ENCODE results near the gene KRT34.
"Not testable (repeated sequence)": the region's sequence is repeated elsewhere in the genome, so short reads cannot be mapped to it uniquely, and the experiment has no call there.

DNA sequence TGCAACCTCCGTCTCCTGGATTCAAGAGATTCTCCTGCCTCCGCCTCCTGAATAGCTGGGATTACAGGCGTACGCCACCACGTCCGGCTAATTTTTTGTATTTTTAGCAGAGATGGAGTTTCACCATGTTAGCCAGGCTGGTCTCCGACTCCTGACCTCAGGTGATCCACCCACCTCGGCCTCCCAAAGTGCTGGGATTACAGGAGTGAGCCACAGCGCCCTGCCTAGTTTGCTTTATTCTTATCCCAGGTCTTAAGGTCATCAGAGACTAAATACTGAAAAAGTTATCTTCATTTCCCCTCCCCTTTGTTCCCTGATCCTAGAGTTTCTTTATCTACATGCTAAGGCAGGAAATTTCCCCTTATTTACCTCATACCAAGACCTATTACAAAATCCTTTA is 48.3 kb upstream of the KRT34 start:
- TF ChIP-seq, protein P1, sequence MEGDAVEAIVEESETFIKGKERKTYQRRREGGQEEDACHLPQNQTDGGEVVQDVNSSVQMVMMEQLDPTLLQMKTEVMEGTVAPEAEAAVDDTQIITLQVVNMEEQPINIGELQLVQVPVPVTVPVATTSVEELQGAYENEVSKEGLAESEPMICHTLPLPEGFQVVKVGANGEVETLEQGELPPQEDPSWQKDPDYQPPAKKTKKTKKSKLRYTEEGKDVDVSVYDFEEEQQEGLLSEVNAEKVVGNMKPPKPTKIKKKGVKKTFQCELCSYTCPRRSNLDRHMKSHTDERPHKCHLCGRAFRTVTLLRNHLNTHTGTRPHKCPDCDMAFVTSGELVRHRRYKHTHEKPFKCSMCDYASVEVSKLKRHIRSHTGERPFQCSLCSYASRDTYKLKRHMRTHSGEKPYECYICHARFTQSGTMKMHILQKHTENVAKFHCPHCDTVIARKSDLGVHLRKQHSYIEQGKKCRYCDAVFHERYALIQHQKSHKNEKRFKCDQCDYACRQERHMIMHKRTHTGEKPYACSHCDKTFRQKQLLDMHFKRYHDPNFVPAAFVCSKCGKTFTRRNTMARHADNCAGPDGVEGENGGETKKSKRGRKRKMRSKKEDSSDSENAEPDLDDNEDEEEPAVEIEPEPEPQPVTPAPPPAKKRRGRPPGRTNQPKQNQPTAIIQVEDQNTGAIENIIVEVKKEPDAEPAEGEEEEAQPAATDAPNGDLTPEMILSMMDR (IDR thresholded peaks at IDR 0.05; ENCODE audit: poor library complexity) = not testable (repeated sequence)
- not testable (repeated sequence) for TF ChIP-seq EZH2phosphoT487 (IDR thresholded peaks at IDR 0.05; ENCODE audit: low read depth, severe bottlenecking, unreplicated experiment); EZH2 (IDR thresholded peaks at IDR 0.05; ENCODE audit: borderline replicate concordance)

All from hepatocyte (in vitro differentiated cells).